Tibial artery (tissue), 4 donors: Measurements from ENCODE around the gene SH2B2.

Experiments
- DNase-seq, 2 donors: peaks; one replicate each; pipeline ENCODE4 v3.0.0-alpha.2; 2019
- H3K27ac ChIP-seq, 2 donors: fragments of 200-600 bp; sonication (generic) in 1 of 2; 1 replicate in 1 of 2; 2 replicates in 1 of 2; pipeline ENCODE4 v1.5.1; 2018 to 2019; ENCODE audit warnings: mild to moderate bottlenecking in 1 of 2
- H3K27me3 ChIP-seq, 2 donors: fragments of 200-600 bp; sonication (generic) in 1 of 2; one replicate each; pipeline versions ENCODE4 v1.5.1 to v1.6.0; 2016 to 2019
- H3K36me3 ChIP-seq, 3 donors: fragments of 200-600 bp; sonication (generic) in 2 of 3; one replicate each; pipeline ENCODE4 v1.5.1; 2016 to 2019; ENCODE audit warnings: mild to moderate bottlenecking in 2 of 3
- H3K4me1 ChIP-seq, 4 donors: fragments of 200-600 bp; sonication (generic) in 2 of 4; 1 replicate in 3 of 4; 2 replicates in 1 of 4; pipeline ENCODE4 v1.5.1; 2016 to 2019
- H3K4me3 ChIP-seq, 2 donors: fragments of 200-600 bp; sonication (generic) in 1 of 2; 1 replicate in 1 of 2; 2 replicates in 1 of 2; pipeline ENCODE4 v1.5.1; 2018 to 2019; ENCODE audit warnings: mild to moderate bottlenecking in 2 of 2
- H3K9me3 ChIP-seq, 3 donors: fragments of 200-600 bp; sonication (generic) in 1 of 3; one replicate each; pipeline ENCODE4 v1.5.1; 2016 to 2019
- CTCF ChIP-seq, 2 experiments: fragments of 200-600 bp in 1 of 2; fragments of 450-650 bp in 1 of 2; IDR thresholded peaks; one replicate each; pipeline ENCODE4 v1.5.1; 2017 to 2019; ENCODE audit warnings: antibody characterized with exemption in 2 of 2, mild to moderate bottlenecking in 1 of 2, moderate library complexity in 1 of 2
- intact Hi-C: fragments of 100-400 bp; cut with DNase I; formaldehyde crosslinking; loops from one replicate; pipeline ENCODE4 v1.15.0; 2023; ENCODE audit warnings: low total_unique reads

The SH2B2 gene

GRCh38 chr7:102312317-102312716 is 25.6 kb downstream of the SH2B2 start:
- DNase-seq, result no peak
- H3K36me3 ChIP-seq, result peaks cover 0 to 14% (median 11%) of the 10 kb centered on the region in 3 donors
- H3K27ac ChIP-seq, result no peak overlapping the region
- intact Hi-C loops, result no loop called here
- H3K4me1 ChIP-seq, result no peaks in the 10 kb centered on the region
- H3K4me3 ChIP-seq, result no peak overlapping the region
- no peaks in the 10 kb centered on the region for H3K27me3 ChIP-seq
- H3K9me3 ChIP-seq, result no peaks in the 10 kb centered on the region
- no peak for TF ChIP-seq CTCF (IDR thresholded peaks at IDR 0.05)

- TF ChIP-seq CTCF (IDR thresholded peaks at IDR 0.05), result no peak
- no peaks in the 10 kb centered on the region for H3K4me1 ChIP-seq
- H3K27ac ChIP-seq, result no peak overlapping the region
- H3K9me3 ChIP-seq, result no peaks in the 10 kb centered on the region
- peaks cover 0 to 25% (median 11%) of the 10 kb centered on the region in 3 donors for H3K36me3 ChIP-seq
- intact Hi-C loops, result no loop called here
- no peak for DNase-seq
- H3K4me3 ChIP-seq, result no peak overlapping the region
- no peaks in the 10 kb centered on the region for H3K27me3 ChIP-seq
Observed at GRCh38 chr7:102313997-102314780, 27.5 kb downstream of the SH2B2 start.

- no peak for TF ChIP-seq CTCF (IDR thresholded peaks at IDR 0.05)
- H3K27ac ChIP-seq, result no peak overlapping the region
- DNase-seq, result no peak
- no peak overlapping the region for H3K4me3 ChIP-seq
- no peaks in the 10 kb centered on the region for H3K4me1 ChIP-seq
- H3K9me3 ChIP-seq, result no peaks in the 10 kb centered on the region
- intact Hi-C loops, result no loop called here
- peaks cover 0 to 23% of the 10 kb centered on the region in 2 donors for H3K27me3 ChIP-seq
- peaks cover 0 to 20% (median 11%) of the 10 kb centered on the region in 3 donors for H3K36me3 ChIP-seq
Observed at GRCh38 chr7:102317231-102318059, 30.8 kb downstream of the SH2B2 start.

GRCh38 chr7:102318482-102318971 is 31.9 kb downstream of the SH2B2 start:
- peaks cover 0 to 32% of the 10 kb centered on the region in 2 donors for H3K27me3 ChIP-seq
- no peak for DNase-seq
- no peak overlapping the region for H3K27ac ChIP-seq

GRCh38 chr7:102319671-102320070 is 33.0 kb downstream of the SH2B2 start:
- no peak for DNase-seq
- intact Hi-C loops, result no loop called here
- no peak overlapping the region for H3K4me3 ChIP-seq
- H3K4me1 ChIP-seq, result no peaks in the 10 kb centered on the region
- H3K27ac ChIP-seq, result no peak overlapping the region
- TF ChIP-seq CTCF (IDR thresholded peaks at IDR 0.05), result no peak
- H3K36me3 ChIP-seq, result peaks cover 0 to 13% (median under 1%) of the 10 kb centered on the region in 3 donors
- H3K9me3 ChIP-seq, result no peaks in the 10 kb centered on the region
- H3K27me3 ChIP-seq, result peaks cover 0 to 41% of the 10 kb centered on the region in 2 donors

More at GRCh38 chr7:102318482-102318971, 31.9 kb downstream of the SH2B2 start:
- TF ChIP-seq CTCF (IDR thresholded peaks at IDR 0.05), result no peak
- H3K9me3 ChIP-seq, result no peaks in the 10 kb centered on the region
- H3K4me1 ChIP-seq, result no peaks in the 10 kb centered on the region
- intact Hi-C loops, result no loop called here
- H3K36me3 ChIP-seq, result peaks cover 0 to 20% (median 11%) of the 10 kb centered on the region in 3 donors
- no peak overlapping the region for H3K4me3 ChIP-seq
